Measurements from ENCODE around the gene ZNF580. TPM values are rescaled to one million over a fixed set of nuclear protein-coding genes. Genes with fewer than 3 reads are reported as not detected.

ZNF580 gene
- total and polyA plus RNA-seq, 3 donors from 2014 or later = 21.7 to 38.0 (median 37.6) TPM

GRCh38 chr19:55638864-55639359 lies 1.9 kb upstream of the ZNF580 start:
- H3K4me1 ChIP-seq = peaks cover 35% of the 10 kb centered on the region
- H3K36me3 ChIP-seq (ENCODE audit: low read depth, missing control alignments) = no peaks in the 10 kb centered on the region
- 69 to 76% methylated on average over 6 of the region's 6 CpGs for WGBS, 2 donors
- no peaks in the 10 kb centered on the region for H3K27me3 ChIP-seq
- H3K4me3 ChIP-seq = no peak overlapping the region
- no peaks in the 10 kb centered on the region for H3K9me3 ChIP-seq
- H3K27ac ChIP-seq = no peak overlapping the region
- TF ChIP-seq POLR2A (IDR thresholded peaks at IDR 0.05) (no peak), CTCF (IDR thresholded peaks at IDR 0.05) (no peak)
- DNase-seq = no peak
- intact Hi-C loops (cut with DNase I; ENCODE audit: low total_unique reads) = no loop called here

- peak overlapping the region; percentile 95 to 96 for H3K4me3 ChIP-seq
- no peaks in the 10 kb centered on the region for H3K27me3 ChIP-seq
- peaks cover 42% of the 10 kb centered on the region for H3K4me1 ChIP-seq
- intact Hi-C loops (cut with DNase I; ENCODE audit: low total_unique reads) = no loop called here
- peak; percentile 61 for DNase-seq
- peak; percentile 29 to 43 (median 29) for TF ChIP-seq CTCF (IDR thresholded peaks at IDR 0.05)
- TF ChIP-seq POLR2A (IDR thresholded peaks at IDR 0.05) = no peak
- H3K36me3 ChIP-seq (ENCODE audit: low read depth, missing control alignments) = no peaks in the 10 kb centered on the region
- peak overlapping the region; percentile 76 to 93 for H3K27ac ChIP-seq
- no peaks in the 10 kb centered on the region for H3K9me3 ChIP-seq
- WGBS, 2 donors = 2 to 4% methylated on average over 8 to 38 of the region's 38 CpGs
These were observed 692 bp upstream of the ZNF580 start for GRCh38 chr19:55640043-55640576.

GRCh38 chr19:55641426-55642152 lies 787 bp downstream of the ZNF580 start:
- no peak for DNase-seq

GRCh38 chr19:55642153-55643002 lies 1.6 kb downstream of the ZNF580 start:
- H3K27me3 ChIP-seq = no peaks in the 10 kb centered on the region
- H3K36me3 ChIP-seq (ENCODE audit: low read depth, missing control alignments) = no peaks in the 10 kb centered on the region
- intact Hi-C loops (cut with DNase I; ENCODE audit: low total_unique reads) = no loop called here
- H3K9me3 ChIP-seq = no peaks in the 10 kb centered on the region
- TF ChIP-seq POLR2A (IDR thresholded peaks at IDR 0.05) (no peak), CTCF (IDR thresholded peaks at IDR 0.05) (no peak)
- WGBS, 2 donors = 0 to 1% methylated on average over 16 to 60 of the region's 65 CpGs
- peak overlapping the region; percentile 95 to 96 for H3K4me3 ChIP-seq
- DNase-seq = peak; percentile 59
- H3K27ac ChIP-seq = peak overlapping the region; percentile 76 to 93
- peaks cover 24% of the 10 kb centered on the region for H3K4me1 ChIP-seq

More at GRCh38 chr19:55641426-55642152, 787 bp downstream of the ZNF580 start:
- TF ChIP-seq CTCF (IDR thresholded peaks at IDR 0.05) (no peak), POLR2A (IDR thresholded peaks at IDR 0.05) (no peak)
- WGBS, 2 donors = 0 to 1% methylated on average over 25 of the region's 25 CpGs
- Histone ChIP-seq H3K27ac (peak overlapping the region; percentile 76 to 93), H3K27me3 (no peaks in the 10 kb centered on the region), H3K36me3 (ENCODE audit: low read depth, missing control alignments) (no peaks in the 10 kb centered on the region), H3K4me3 (peak overlapping the region; percentile 95 to 96), H3K9me3 (no peaks in the 10 kb centered on the region), H3K4me1 (peaks cover 29% of the 10 kb centered on the region)
- intact Hi-C loops (cut with DNase I; ENCODE audit: low total_unique reads) = no loop called here
